Cardiac muscle cell (in vitro differentiated cells and primary cell): ENCODE results near the gene AGMO. TPM values are rescaled to one million over a fixed set of nuclear protein-coding genes. Genes with fewer than 3 reads are reported as not detected.

Experiments
- DNase-seq, 2 donors: peaks; one replicate each; pipeline versions ENCODE4 v3.0.0 to v3.0.0-alpha.2; 2010 to 2017; ENCODE audit warnings: low read depth in 1 of 2, low spot score in 1 of 2
- H3K27ac ChIP-seq: fragments of 200-600 bp; sonication (generic); 2 replicates; pipeline ENCODE4 v1.5.1; 2016
- H3K27me3 ChIP-seq: fragments of 200-600 bp; sonication (generic); 2 replicates; pipeline ENCODE4 v1.6.0; 2016; ENCODE audit warnings: control low read depth
- H3K36me3 ChIP-seq: fragments of 200-600 bp; sonication (generic); 2 replicates; pipeline ENCODE4 v1.5.1; 2016; ENCODE audit warnings: control low read depth
- H3K4me1 ChIP-seq: fragments of 200-600 bp; sonication (generic); 2 replicates; pipeline ENCODE4 v1.8.1; 2017; ENCODE audit warnings: low read depth, mild to moderate bottlenecking, mixed run types
- H3K4me3 ChIP-seq: fragments of 200-600 bp; sonication (generic); 2 replicates; pipeline ENCODE4 v1.5.1; 2016; ENCODE audit warnings: mild to moderate bottlenecking
- H3K9me3 ChIP-seq: fragments of 200-600 bp; sonication (generic); 2 replicates; pipeline ENCODE4 v1.5.1; 2017; ENCODE audit warnings: low read depth, mild to moderate bottlenecking, control low read depth
- polyA plus RNA-seq: library from polyadenylated mRNA; unstranded; fragments of >200 nt; fragmentation: Nextera tagmentation; extraction: Ambion mirVana; gene quantifications from 2 replicates; pipeline ENCODE4 v1.2.1, GENCODE V29; 2016
- total RNA-seq: library from RNA; depleted of rRNA; stranded (reverse); fragments of >200 nt; gene quantifications from 2 replicates; pipeline ENCODE4 v1.2.3, GENCODE V29; 2016
- TF ChIP-seq, protein P1 (sequence below): IDR thresholded peaks from 2 replicates; pipeline ENCODE4 v1.5.1; 2012; ENCODE audit warnings: low read depth, mild to moderate bottlenecking, low read length

Gene AGMO
- total and polyA plus RNA-seq, 2 experiments from 2014 or later: 0.16 TPM; not detected in 1

DNA sequence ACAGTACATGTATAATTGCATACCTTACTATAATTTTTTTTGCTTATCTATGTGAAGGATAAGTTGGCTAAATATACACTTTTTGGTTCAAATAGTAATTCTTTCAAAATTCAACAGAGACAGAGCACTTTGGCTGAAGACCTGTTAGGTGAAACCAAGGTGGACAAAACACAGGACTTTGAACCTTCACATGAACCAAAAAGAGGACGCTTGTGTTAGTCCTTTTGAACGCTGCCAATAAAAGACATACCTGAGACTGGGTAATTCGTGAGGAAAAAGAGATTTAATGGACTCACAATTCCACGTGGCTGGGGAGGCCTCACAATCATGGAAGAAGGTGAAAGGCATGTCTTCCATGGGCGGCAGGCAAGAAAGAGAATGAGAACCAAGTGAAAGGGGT is 4.7 kb upstream of the AGMO start:
- H3K36me3 ChIP-seq: no peaks in the 10 kb centered on the region

DNA sequence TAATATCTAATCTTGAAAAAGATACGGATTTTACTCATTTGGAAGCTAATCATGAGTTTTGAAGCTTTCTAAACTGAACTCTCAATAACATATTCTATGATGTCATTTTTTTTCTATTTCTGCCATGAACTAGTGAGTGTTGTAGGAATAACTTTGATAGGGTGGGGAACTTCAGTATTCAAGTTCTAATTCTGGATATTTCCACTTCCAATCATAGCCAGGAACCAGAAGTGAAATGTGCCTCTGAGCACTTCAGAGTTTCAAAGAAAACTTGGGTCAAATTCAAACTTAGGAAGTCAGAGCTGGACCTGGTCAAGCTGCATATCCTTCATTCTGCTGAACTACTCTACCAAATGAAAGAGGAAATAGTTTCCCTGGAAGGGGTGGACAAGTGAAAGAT is 847 bp downstream of the AGMO start:
- no peak for DNase-seq
- Histone ChIP-seq H3K36me3 (no peaks in the 10 kb centered on the region), H3K27me3 (no peaks in the 10 kb centered on the region), H3K27ac (no peak overlapping the region), H3K9me3 (no peaks in the 10 kb centered on the region), H3K4me1 (no peaks in the 10 kb centered on the region), H3K4me3 (no peak overlapping the region)
- TF ChIP-seq, protein P1, sequence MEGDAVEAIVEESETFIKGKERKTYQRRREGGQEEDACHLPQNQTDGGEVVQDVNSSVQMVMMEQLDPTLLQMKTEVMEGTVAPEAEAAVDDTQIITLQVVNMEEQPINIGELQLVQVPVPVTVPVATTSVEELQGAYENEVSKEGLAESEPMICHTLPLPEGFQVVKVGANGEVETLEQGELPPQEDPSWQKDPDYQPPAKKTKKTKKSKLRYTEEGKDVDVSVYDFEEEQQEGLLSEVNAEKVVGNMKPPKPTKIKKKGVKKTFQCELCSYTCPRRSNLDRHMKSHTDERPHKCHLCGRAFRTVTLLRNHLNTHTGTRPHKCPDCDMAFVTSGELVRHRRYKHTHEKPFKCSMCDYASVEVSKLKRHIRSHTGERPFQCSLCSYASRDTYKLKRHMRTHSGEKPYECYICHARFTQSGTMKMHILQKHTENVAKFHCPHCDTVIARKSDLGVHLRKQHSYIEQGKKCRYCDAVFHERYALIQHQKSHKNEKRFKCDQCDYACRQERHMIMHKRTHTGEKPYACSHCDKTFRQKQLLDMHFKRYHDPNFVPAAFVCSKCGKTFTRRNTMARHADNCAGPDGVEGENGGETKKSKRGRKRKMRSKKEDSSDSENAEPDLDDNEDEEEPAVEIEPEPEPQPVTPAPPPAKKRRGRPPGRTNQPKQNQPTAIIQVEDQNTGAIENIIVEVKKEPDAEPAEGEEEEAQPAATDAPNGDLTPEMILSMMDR: no peak

More for the DNA sequence above, 4.7 kb upstream of the AGMO start:
- DNase-seq: no peak
- Histone ChIP-seq H3K27me3 (no peaks in the 10 kb centered on the region), H3K27ac (no peak overlapping the region), H3K4me1 (no peaks in the 10 kb centered on the region), H3K4me3 (no peak overlapping the region), H3K9me3 (no peaks in the 10 kb centered on the region)
- TF ChIP-seq, protein P1: no peak

DNA sequence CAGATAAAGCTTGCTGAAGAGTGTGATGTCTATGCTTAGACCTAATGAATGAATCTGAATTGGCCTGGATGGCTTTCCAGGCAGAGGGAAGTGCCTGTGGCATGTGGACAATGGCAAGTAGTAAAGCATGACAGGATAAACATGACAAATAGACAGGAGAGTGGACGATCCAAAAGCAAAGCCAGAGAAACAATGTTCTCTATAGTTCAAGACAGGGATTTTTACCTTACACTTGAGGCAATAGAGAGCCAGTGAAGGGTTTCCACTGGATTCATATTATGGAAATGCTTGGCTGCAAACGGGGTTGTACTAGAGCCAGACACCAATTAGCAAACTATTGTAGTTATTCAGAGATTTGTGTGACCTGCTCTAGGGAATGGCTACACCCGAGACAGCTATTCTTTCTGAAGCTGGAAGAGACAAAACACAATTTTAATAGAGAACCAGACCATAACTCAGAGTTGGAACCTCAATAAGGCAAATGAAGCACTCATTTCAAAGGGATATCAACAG is 2.3 kb downstream of the AGMO start:
- H3K27me3 ChIP-seq: no peaks in the 10 kb centered on the region
- H3K4me3 ChIP-seq: no peak overlapping the region
- H3K36me3 ChIP-seq: no peaks in the 10 kb centered on the region
- no peak overlapping the region for H3K27ac ChIP-seq
- H3K4me1 ChIP-seq: no peaks in the 10 kb centered on the region
- TF ChIP-seq, protein P1: no peak
- H3K9me3 ChIP-seq: no peaks in the 10 kb centered on the region
- DNase-seq: no peak

DNA sequence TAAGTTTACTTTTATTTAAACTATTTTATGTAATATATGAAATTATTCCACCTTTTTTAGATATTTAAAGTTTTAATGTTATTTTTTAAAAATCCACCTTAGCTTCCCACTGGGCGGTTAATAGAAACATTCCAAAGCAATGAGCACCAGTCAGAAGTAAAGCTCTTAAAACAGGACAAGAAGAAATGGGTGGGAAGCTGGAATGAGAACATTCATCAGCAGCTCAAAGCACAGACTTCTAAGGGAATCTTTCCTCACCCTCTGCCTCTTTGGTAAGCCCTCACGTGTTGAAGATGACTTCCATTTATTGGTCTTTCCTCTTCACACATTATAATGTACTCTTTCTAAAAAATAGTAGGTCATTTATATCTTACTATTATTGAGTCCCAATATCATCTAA is 3.1 kb downstream of the AGMO start:
- H3K4me3 ChIP-seq: no peak overlapping the region
- no peaks in the 10 kb centered on the region for H3K36me3 ChIP-seq
- TF ChIP-seq, protein P1: no peak
- no peak overlapping the region for H3K27ac ChIP-seq
- no peaks in the 10 kb centered on the region for H3K9me3 ChIP-seq
- H3K4me1 ChIP-seq: no peaks in the 10 kb centered on the region
- no peak for DNase-seq
- no peaks in the 10 kb centered on the region for H3K27me3 ChIP-seq

DNA sequence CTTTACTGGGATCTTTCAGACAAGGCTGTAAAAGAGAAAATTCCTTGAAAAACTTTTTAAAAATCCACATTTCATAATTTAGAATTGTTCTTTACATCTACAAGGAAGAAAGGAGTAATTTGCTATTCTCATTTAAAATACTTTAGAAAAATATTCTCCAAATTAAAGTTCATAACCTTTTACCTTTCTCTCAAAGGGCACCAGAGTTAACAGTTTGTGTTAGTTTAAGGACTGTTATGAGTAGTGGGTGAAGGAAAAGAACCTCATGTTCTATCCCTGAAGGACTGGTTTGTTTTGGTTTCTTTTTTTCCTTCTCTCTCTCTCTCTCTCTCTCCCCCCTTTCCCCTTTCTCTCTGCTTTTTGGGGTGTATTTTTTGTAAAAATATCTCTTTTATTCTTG is 4.1 kb downstream of the AGMO start:
- H3K4me3 ChIP-seq: no peak overlapping the region
- H3K4me1 ChIP-seq: no peaks in the 10 kb centered on the region
- no peaks in the 10 kb centered on the region for H3K9me3 ChIP-seq
- H3K27ac ChIP-seq: no peak overlapping the region
- TF ChIP-seq, protein P1: no peak
- no peaks in the 10 kb centered on the region for H3K27me3 ChIP-seq
- no peaks in the 10 kb centered on the region for H3K36me3 ChIP-seq
- no peak for DNase-seq

DNA sequence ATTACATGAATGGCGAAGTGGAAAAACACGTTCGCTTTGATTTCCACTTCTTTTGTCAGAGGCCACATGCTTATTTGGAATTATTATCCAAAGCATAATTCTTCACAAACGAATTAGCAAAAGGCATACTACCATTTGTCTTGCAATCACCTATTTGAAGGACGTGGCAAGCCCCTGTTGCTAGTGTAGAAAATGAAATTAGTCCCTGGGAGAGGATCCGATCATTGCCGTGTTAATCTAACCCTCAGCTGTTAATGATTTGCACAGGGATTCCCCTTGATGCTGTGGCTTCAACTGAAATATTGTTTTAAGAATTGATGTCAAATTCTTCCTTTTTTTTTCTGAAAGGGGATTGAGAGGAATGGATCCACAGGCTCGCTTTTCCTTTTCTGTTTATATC is 4.6 kb downstream of the AGMO start:
- Histone ChIP-seq H3K9me3 (no peaks in the 10 kb centered on the region), H3K4me3 (no peak overlapping the region), H3K4me1 (no peaks in the 10 kb centered on the region), H3K27me3 (no peaks in the 10 kb centered on the region), H3K27ac (no peak overlapping the region), H3K36me3 (no peaks in the 10 kb centered on the region)
- TF ChIP-seq, protein P1: no peak
- no peak for DNase-seq
